MCF 10A (cell line): ENCODE data around the gene TMEM169. TPM values are rescaled to one million over a fixed set of nuclear protein-coding genes. Genes with fewer than 3 reads are reported as not detected.
A peak's percentile ranks its signal among the peaks of the same experiment; 100 is the strongest.

Experiments used
- BruUV-seq: library from RNA; stranded (reverse); fragments of 400-500 nt; replicated peaks from 2 replicates; lab custom pipeline; 2021; lab: Mats Ljungman, UMichigan
- CTCF ChIA-PET: fragments of 300-600 bp; sonication (Branson Sonifier 250); formaldehyde crosslinking; extraction: SDS; loops from one replicate; lab custom pipeline; 2021; ENCODE audit warnings: antibody characterized with exemption, inconsistent platforms; lab: Yijun Ruan, JAX
- POLR2A ChIA-PET: fragments of 300-600, 350-650 bp; sonication (Branson Sonifier 250); formaldehyde crosslinking; extraction: SDS; loops from one replicate; lab custom pipeline; 2020; ENCODE audit warnings: antibody characterized with exemption, inconsistent platforms; lab: Yijun Ruan, JAX
- DNase-seq: peaks from one replicate; pipeline ENCODE4 v3.0.0-alpha.2; 2018; ENCODE audit not compliant: unreplicated experiment
- H3K27ac Mint-ChIP-seq: one replicate; pipeline ENCODE4 v1.8.0; 2022; ENCODE audit warnings: mild to moderate bottlenecking, low read depth, mixed read lengths; ENCODE audit not compliant: unreplicated experiment
- H3K27me3 Mint-ChIP-seq: one replicate; pipeline ENCODE4 v1.8.0; 2022; ENCODE audit warnings: mixed read lengths; ENCODE audit not compliant: insufficient read depth, unreplicated experiment
- H3K36me3 Mint-ChIP-seq: one replicate; pipeline ENCODE4 v1.8.0; 2022; ENCODE audit warnings: mild to moderate bottlenecking, moderate library complexity, mixed read lengths; ENCODE audit not compliant: insufficient read depth, unreplicated experiment
- H3K4me1 Mint-ChIP-seq: one replicate; pipeline ENCODE4 v1.8.0; 2022; ENCODE audit warnings: mixed read lengths; ENCODE audit not compliant: insufficient read depth, unreplicated experiment
- H3K4me3 Mint-ChIP-seq: one replicate; pipeline ENCODE4 v1.8.0; 2022; ENCODE audit warnings: mild to moderate bottlenecking, moderate library complexity, mixed read lengths; ENCODE audit not compliant: unreplicated experiment
- H3K9me3 Mint-ChIP-seq: one replicate; pipeline ENCODE4 v1.8.0; 2022; ENCODE audit warnings: mixed read lengths; ENCODE audit not compliant: unreplicated experiment
- CTCF ChIP-seq: fragments of 200-600 bp; IDR thresholded peaks from one replicate; pipeline ENCODE4 v1.8.0; 2022; ENCODE audit warnings: antibody characterized with exemption, mild to moderate bottlenecking; ENCODE audit not compliant: unreplicated experiment
- intact Hi-C: fragments of 100-400 bp; cut with micrococcal nuclease; formaldehyde crosslinking; loops from 2 replicates; pipeline ENCODE4 v1.14.1; 2022
- total RNA-seq: library from RNA; stranded (reverse); gene quantifications from 2 replicates; pipeline ENCODE4 v1.2.3, GENCODE V29; 2022

TMEM169 gene
- total RNA-seq, 1 experiment from 2014 or later = 0.35 TPM

- CTCF ChIA-PET = interaction anchor here (0.6 to 0.9 kb wide), 3 partner anchors 8 to 33 kb away, joined by 3 to 5 read pairs (median 3); partner anchors contain the start of gene XRCC5
- TF ChIP-seq CTCF = no peak
- Mint-ChIP-seq H3K36me3 (no peaks in the 10 kb centered on the region), H3K9me3 (no peaks in the 10 kb centered on the region), H3K27ac (no peak overlapping the region), H3K4me1 (no peaks in the 10 kb centered on the region), H3K4me3 (no peak overlapping the region), H3K27me3 (peaks cover 16% of the 10 kb centered on the region)
- DNase-seq = no peak
- BruUV-seq = no TSS peak
- intact Hi-C loops = loop anchor here (10.0 kb wide), 1 partner anchor 66 kb away; no protein-coding TSS in a partner anchor
- POLR2A ChIA-PET = interaction anchor here (0.6 kb wide), 1 partner anchor 87 kb away, joined by 3 read pairs; no protein-coding TSS in a partner anchor
These were observed 19.4 kb downstream of the TMEM169 start for GRCh38 chr2:216101109-216101508.

GRCh38 chr2:216103213-216103612 is 21.5 kb downstream of the TMEM169 start:
- ChIA-PET POLR2A (interaction anchor here (0.6 to 1.1 kb wide), 2 partner anchors 14 to 35 kb away, joined by 3 read pairs; no protein-coding TSS in a partner anchor), CTCF (interaction anchor here (0.6 kb wide), 1 partner anchor 155 kb away, joined by 3 read pairs; no protein-coding TSS in a partner anchor)
- Mint-ChIP-seq H3K27ac (no peak overlapping the region), H3K9me3 (no peaks in the 10 kb centered on the region), H3K4me1 (no peaks in the 10 kb centered on the region), H3K36me3 (no peaks in the 10 kb centered on the region), H3K27me3 (peaks cover 14% of the 10 kb centered on the region), H3K4me3 (no peak overlapping the region)
- DNase-seq = no peak
- intact Hi-C loops = loop anchor here (10.0 kb wide), 1 partner anchor 68 kb away; no protein-coding TSS in a partner anchor
- BruUV-seq = no TSS peak
- TF ChIP-seq CTCF = no peak

GRCh38 chr2:216104691-216105090 is 23.0 kb downstream of the TMEM169 start:
- no peak for TF ChIP-seq CTCF
- no peak for DNase-seq
- Mint-ChIP-seq H3K27ac (no peak overlapping the region), H3K36me3 (peaks cover 2% of the 10 kb centered on the region), H3K27me3 (peaks cover 14% of the 10 kb centered on the region), H3K4me3 (no peak overlapping the region), H3K9me3 (no peaks in the 10 kb centered on the region), H3K4me1 (peaks cover 4% of the 10 kb centered on the region)
- intact Hi-C loops = loop anchor here (10.0 kb wide), 1 partner anchor 70 kb away; no protein-coding TSS in a partner anchor
- ChIA-PET POLR2A (no interaction called here), CTCF (no interaction called here)
- BruUV-seq = no TSS peak

- Mint-ChIP-seq H3K9me3 (no peaks in the 10 kb centered on the region), H3K4me3 (no peak overlapping the region), H3K4me1 (peaks cover 8% of the 10 kb centered on the region), H3K27ac (peak overlapping the region; percentile 35), H3K27me3 (no peaks in the 10 kb centered on the region), H3K36me3 (peaks cover 28% of the 10 kb centered on the region)
- TF ChIP-seq CTCF = no peak
- ChIA-PET POLR2A (interaction anchor here (0.7 to 3.6 kb wide), 3 partner anchors 24 to 390 kb away, joined by 4 to 37 read pairs (median 17); partner anchors contain the start of genes PECR, RPL37A and TMEM169), CTCF (no interaction called here)
- DNase-seq = no peak
- intact Hi-C loops = loop anchor here (10.0 kb wide), 1 partner anchor 73 kb away; no protein-coding TSS in a partner anchor
- BruUV-seq = no TSS peak
These were observed 25.6 kb downstream of the TMEM169 start for GRCh38 chr2:216107320-216107719.
